Measurements from ENCODE around the gene TPRKB. TPM values are rescaled to one million over a fixed set of nuclear protein-coding genes. Genes with fewer than 3 reads are reported as not detected.

The TPRKB gene
- total and polyA plus RNA-seq, 4 donors: 21.3 to 76.5 (median 40.9) TPM

GRCh38 chr2:73776381-73776780, 39.2 kb upstream of the TPRKB start:
- no peak overlapping the region for H3K4me3 ChIP-seq (ENCODE audit: low read length in 2 of 2)
- peaks cover 0 to 2% of the 10 kb centered on the region in 2 donors for H3K4me1 ChIP-seq (ENCODE audit: control insufficient read depth in 1 of 2, insufficient read depth in 2 of 2, low read length in 2 of 2)
- 78 to 96% methylated on average over 4 of the region's 4 CpGs for WGBS, 2 donors
- intact Hi-C loops (cut with DNase I): loop anchor here in 1 of 2 donors (10.0 kb wide), 1 partner anchor 92 kb away; no protein-coding TSS in a partner anchor
- H3K27me3 ChIP-seq (ENCODE audit: control insufficient read depth in 1 of 2, insufficient read depth in 2 of 2, low read length in 1 of 2): no peaks in the 10 kb centered on the region
- ATAC-seq (ENCODE audit: low FRiP score): no peak
- H3K9me3 ChIP-seq (ENCODE audit: control insufficient read depth, low read length): no peaks in the 10 kb centered on the region
- H3K27ac ChIP-seq (ENCODE audit: low read depth in 1 of 2, low read length in 2 of 2): no peak overlapping the region
- peaks cover 0 to 3% of the 10 kb centered on the region in 2 donors for H3K36me3 ChIP-seq (ENCODE audit: control insufficient read depth in 1 of 2, insufficient read depth in 2 of 2, low read length in 1 of 2)
- DNase-seq: no peak

DNA sequence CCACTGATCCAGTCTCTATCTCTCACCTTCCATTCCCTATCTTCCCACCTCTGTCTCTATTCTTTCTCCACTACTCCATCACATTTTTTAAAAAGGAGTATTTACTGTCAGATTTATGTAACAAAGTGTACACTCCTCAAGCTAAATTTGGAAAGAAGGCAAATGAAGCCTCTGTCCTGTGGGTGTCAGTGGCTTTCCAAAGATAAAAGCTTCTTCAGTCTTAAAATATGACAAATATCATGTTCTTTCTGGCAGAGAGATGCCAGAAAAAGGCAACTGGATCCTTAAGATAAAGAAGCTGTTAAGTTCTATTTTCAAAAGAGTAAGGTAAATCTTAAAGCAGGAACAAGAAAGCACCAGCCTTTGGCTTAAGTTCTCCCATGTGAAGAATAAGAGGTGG, 35.7 kb upstream of the TPRKB start:
- Histone ChIP-seq H3K9me3 (ENCODE audit: control insufficient read depth, low read length) (no peaks in the 10 kb centered on the region), H3K4me3 (ENCODE audit: low read length in 2 of 2) (no peak overlapping the region), H3K36me3 (ENCODE audit: control insufficient read depth in 1 of 2, insufficient read depth in 2 of 2, low read length in 1 of 2) (peaks cover 4 to 6% of the 10 kb centered on the region in 2 donors), H3K27ac (ENCODE audit: low read depth in 1 of 2, low read length in 2 of 2) (no peak overlapping the region), H3K4me1 (ENCODE audit: control insufficient read depth in 1 of 2, insufficient read depth in 2 of 2, low read length in 2 of 2) (no peaks in the 10 kb centered on the region), H3K27me3 (ENCODE audit: control insufficient read depth in 1 of 2, insufficient read depth in 2 of 2, low read length in 1 of 2) (no peaks in the 10 kb centered on the region)
- DNase-seq: no peak
- intact Hi-C loops (cut with DNase I): loop anchor here in 1 of 2 donors (10.0 kb wide), 1 partner anchor 88 kb away; no protein-coding TSS in a partner anchor
- no peak for ATAC-seq (ENCODE audit: low FRiP score)

DNA sequence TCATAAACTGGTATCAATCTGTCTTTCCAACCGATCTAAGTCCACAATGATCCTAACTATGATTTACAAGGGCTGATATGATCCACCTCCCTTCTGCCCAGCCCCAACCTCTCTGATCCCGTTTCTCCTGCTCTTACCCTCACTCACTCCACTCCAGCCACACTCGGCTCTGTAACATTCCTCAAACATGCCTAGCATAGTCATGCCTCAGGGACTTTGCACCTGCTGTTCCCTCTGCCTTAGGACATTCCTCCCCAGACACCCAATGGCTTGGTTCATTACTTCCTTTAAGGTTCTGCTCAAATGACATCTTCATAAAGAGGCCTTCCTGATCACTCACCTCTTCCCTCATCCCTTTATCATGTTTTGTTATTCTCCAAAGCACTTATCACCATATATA, 33.6 kb upstream of the TPRKB start:
- H3K36me3 ChIP-seq (ENCODE audit: control insufficient read depth in 1 of 2, insufficient read depth in 2 of 2, low read length in 1 of 2): peaks cover 5 to 8% of the 10 kb centered on the region in 2 donors
- whole genome bisulfite sequencing, 2 donors: 78 to 84% methylated on average over 3 of the region's 3 CpGs

GRCh38 chr2:73766994-73767393, 29.8 kb upstream of the TPRKB start:
- Histone ChIP-seq H3K36me3 (ENCODE audit: control insufficient read depth in 1 of 2, insufficient read depth in 2 of 2, low read length in 1 of 2) (peaks cover 12 to 13% of the 10 kb centered on the region in 2 donors), H3K9me3 (ENCODE audit: control insufficient read depth, low read length) (no peaks in the 10 kb centered on the region), H3K27ac (ENCODE audit: low read depth in 1 of 2, low read length in 2 of 2) (no peak overlapping the region), H3K4me1 (ENCODE audit: control insufficient read depth in 1 of 2, insufficient read depth in 2 of 2, low read length in 2 of 2) (no peaks in the 10 kb centered on the region), H3K4me3 (ENCODE audit: low read length in 2 of 2) (no peak overlapping the region), H3K27me3 (ENCODE audit: control insufficient read depth in 1 of 2, insufficient read depth in 2 of 2, low read length in 1 of 2) (no peaks in the 10 kb centered on the region)
- DNase-seq (no peak), ATAC-seq (ENCODE audit: low FRiP score) (no peak)
- intact Hi-C loops (cut with DNase I): no loop called here
- 87 to 89% methylated on average over 4 of the region's 4 CpGs for WGBS, 2 donors

More for the DNA sequence above, 33.6 kb upstream of the TPRKB start:
- intact Hi-C loops (cut with DNase I): loop anchor here in 1 of 2 donors (10.0 kb wide), 1 partner anchor 86 kb away; no protein-coding TSS in a partner anchor
- no peak for ATAC-seq (ENCODE audit: low FRiP score)
- Histone ChIP-seq H3K9me3 (ENCODE audit: control insufficient read depth, low read length) (no peaks in the 10 kb centered on the region), H3K4me1 (ENCODE audit: control insufficient read depth in 1 of 2, insufficient read depth in 2 of 2, low read length in 2 of 2) (no peaks in the 10 kb centered on the region), H3K27me3 (ENCODE audit: control insufficient read depth in 1 of 2, insufficient read depth in 2 of 2, low read length in 1 of 2) (no peaks in the 10 kb centered on the region), H3K27ac (ENCODE audit: low read depth in 1 of 2, low read length in 2 of 2) (no peak overlapping the region), H3K4me3 (ENCODE audit: low read length in 2 of 2) (no peak overlapping the region)
- no peak for DNase-seq

DNA sequence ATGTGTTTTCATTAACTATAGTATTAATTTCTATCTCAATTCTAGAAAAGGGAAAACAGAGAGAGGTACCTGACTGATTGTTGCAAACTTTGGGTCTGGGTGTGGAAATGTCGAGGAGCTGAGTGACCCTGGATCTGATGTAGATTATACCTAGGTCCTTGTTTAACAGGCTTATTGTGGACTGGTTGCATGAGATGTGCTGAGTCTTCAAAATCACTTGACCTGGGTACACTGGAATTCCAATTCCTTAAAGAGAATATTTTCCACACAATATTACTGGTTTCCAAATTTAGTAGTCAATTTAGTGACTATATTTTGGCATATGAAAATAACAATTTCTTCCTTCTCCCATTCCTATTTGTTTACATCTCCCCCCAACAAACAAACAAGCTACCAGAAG, 29.2 kb upstream of the TPRKB start:
- 95 to 96% methylated on average over 1 of the region's 1 CpG for WGBS, 2 donors
- intact Hi-C loops (cut with DNase I): no loop called here
- Histone ChIP-seq H3K36me3 (ENCODE audit: control insufficient read depth in 1 of 2, insufficient read depth in 2 of 2, low read length in 1 of 2) (peaks cover 13 to 14% of the 10 kb centered on the region in 2 donors), H3K9me3 (ENCODE audit: control insufficient read depth, low read length) (no peaks in the 10 kb centered on the region), H3K4me1 (ENCODE audit: control insufficient read depth in 1 of 2, insufficient read depth in 2 of 2, low read length in 2 of 2) (no peaks in the 10 kb centered on the region), H3K27ac (ENCODE audit: low read depth in 1 of 2, low read length in 2 of 2) (no peak overlapping the region), H3K27me3 (ENCODE audit: control insufficient read depth in 1 of 2, insufficient read depth in 2 of 2, low read length in 1 of 2) (no peaks in the 10 kb centered on the region), H3K4me3 (ENCODE audit: low read length in 2 of 2) (no peak overlapping the region)
- no peak for DNase-seq
- ATAC-seq (ENCODE audit: low FRiP score): no peak

GRCh38 chr2:73764945-73765344, 27.8 kb upstream of the TPRKB start:
- Histone ChIP-seq H3K4me3 (ENCODE audit: low read length in 2 of 2) (no peak overlapping the region), H3K36me3 (ENCODE audit: control insufficient read depth in 1 of 2, insufficient read depth in 2 of 2, low read length in 1 of 2) (peaks cover 15% of the 10 kb centered on the region in 2 donors), H3K27ac (ENCODE audit: low read depth in 1 of 2, low read length in 2 of 2) (no peak overlapping the region), H3K27me3 (ENCODE audit: control insufficient read depth in 1 of 2, insufficient read depth in 2 of 2, low read length in 1 of 2) (no peaks in the 10 kb centered on the region), H3K4me1 (ENCODE audit: control insufficient read depth in 1 of 2, insufficient read depth in 2 of 2, low read length in 2 of 2) (no peaks in the 10 kb centered on the region), H3K9me3 (ENCODE audit: control insufficient read depth, low read length) (no peaks in the 10 kb centered on the region)
- ATAC-seq (ENCODE audit: low FRiP score) (no peak), DNase-seq (no peak)
- WGBS, 2 donors: 100% methylated on average over 1 of the region's 1 CpG
- intact Hi-C loops (cut with DNase I): no loop called here

DNA sequence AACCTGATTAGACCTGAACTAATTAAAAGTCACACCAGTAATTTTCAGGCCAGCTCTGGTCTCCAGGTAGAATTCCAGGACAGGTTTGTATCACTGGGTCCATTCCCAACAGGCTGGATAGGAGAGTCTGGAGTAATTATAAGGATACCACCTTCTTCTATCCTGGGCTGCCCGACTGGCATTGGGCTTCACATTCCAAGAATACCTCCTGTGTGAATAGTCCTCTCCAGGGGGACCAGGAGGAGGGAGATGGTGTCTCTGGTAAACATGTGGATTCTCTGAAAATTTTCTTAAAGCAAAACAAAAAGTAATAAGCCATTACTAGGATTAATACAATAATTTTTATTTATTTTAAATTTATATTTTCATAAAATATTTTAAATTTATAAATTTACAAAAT, 25.4 kb upstream of the TPRKB start:
- WGBS, 2 donors: 36 to 39% methylated on average over 1 of the region's 1 CpG
- DNase-seq: no peak

DNA sequence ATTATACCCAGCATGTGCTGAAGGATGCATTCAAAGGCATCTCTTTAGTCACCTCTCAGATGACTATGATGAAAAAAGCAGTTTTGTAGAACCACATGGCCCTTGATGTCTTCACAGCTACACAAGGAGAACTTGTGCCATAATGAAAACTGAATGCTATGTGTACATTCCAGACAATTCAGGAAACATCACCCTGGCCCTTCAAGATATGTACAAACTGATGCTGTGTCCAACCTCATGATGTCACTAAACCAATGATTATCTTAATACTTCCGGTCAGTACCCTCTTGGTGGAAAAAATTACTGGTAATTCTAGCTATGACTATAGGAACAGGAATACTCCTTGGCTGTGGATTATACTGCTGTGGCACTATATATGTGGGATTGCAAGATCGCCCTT, 22.8 kb upstream of the TPRKB start:
- intact Hi-C loops (cut with DNase I): no loop called here
- WGBS, 2 donors: 93 to 95% methylated on average over 2 of the region's 2 CpGs
- Histone ChIP-seq H3K27ac (ENCODE audit: low read depth in 1 of 2, low read length in 2 of 2) (no peak overlapping the region), H3K4me1 (ENCODE audit: control insufficient read depth in 1 of 2, insufficient read depth in 2 of 2, low read length in 2 of 2) (peaks cover 3 to 7% of the 10 kb centered on the region in 2 donors), H3K27me3 (ENCODE audit: control insufficient read depth in 1 of 2, insufficient read depth in 2 of 2, low read length in 1 of 2) (no peaks in the 10 kb centered on the region), H3K36me3 (ENCODE audit: control insufficient read depth in 1 of 2, insufficient read depth in 2 of 2, low read length in 1 of 2) (peaks cover 4 to 5% of the 10 kb centered on the region in 2 donors), H3K9me3 (ENCODE audit: control insufficient read depth, low read length) (no peaks in the 10 kb centered on the region), H3K4me3 (ENCODE audit: low read length in 2 of 2) (no peak overlapping the region)
- no peak for ATAC-seq (ENCODE audit: low FRiP score)
- DNase-seq: no peak

More for the DNA sequence above, 25.4 kb upstream of the TPRKB start:
- H3K27me3 ChIP-seq (ENCODE audit: control insufficient read depth in 1 of 2, insufficient read depth in 2 of 2, low read length in 1 of 2): no peaks in the 10 kb centered on the region
- no peak overlapping the region for H3K27ac ChIP-seq (ENCODE audit: low read depth in 1 of 2, low read length in 2 of 2)
- peaks cover 10% of the 10 kb centered on the region in 2 donors for H3K36me3 ChIP-seq (ENCODE audit: control insufficient read depth in 1 of 2, insufficient read depth in 2 of 2, low read length in 1 of 2)
- no peaks in the 10 kb centered on the region for H3K9me3 ChIP-seq (ENCODE audit: control insufficient read depth, low read length)
- peaks cover 3 to 7% of the 10 kb centered on the region in 2 donors for H3K4me1 ChIP-seq (ENCODE audit: control insufficient read depth in 1 of 2, insufficient read depth in 2 of 2, low read length in 2 of 2)
- H3K4me3 ChIP-seq (ENCODE audit: low read length in 2 of 2): no peak overlapping the region
- no peak for ATAC-seq (ENCODE audit: low FRiP score)
- intact Hi-C loops (cut with DNase I): no loop called here

GRCh38 chr2:73759285-73759764, 22.2 kb upstream of the TPRKB start:
- 5% methylated on average over 3 of the region's 3 CpGs for WGBS, 2 donors

More at GRCh38 chr2:73759285-73759764, 22.2 kb upstream of the TPRKB start:
- intact Hi-C loops (cut with DNase I): no loop called here
- Histone ChIP-seq H3K27ac (ENCODE audit: low read depth in 1 of 2, low read length in 2 of 2) (peak overlapping the region in 1 of 2 donors; percentile 25), H3K4me1 (ENCODE audit: control insufficient read depth in 1 of 2, insufficient read depth in 2 of 2, low read length in 2 of 2) (peaks cover 3 to 7% of the 10 kb centered on the region in 2 donors), H3K4me3 (ENCODE audit: low read length in 2 of 2) (no peak overlapping the region), H3K9me3 (ENCODE audit: control insufficient read depth, low read length) (no peaks in the 10 kb centered on the region), H3K36me3 (ENCODE audit: control insufficient read depth in 1 of 2, insufficient read depth in 2 of 2, low read length in 1 of 2) (peaks cover 2 to 4% of the 10 kb centered on the region in 2 donors), H3K27me3 (ENCODE audit: control insufficient read depth in 1 of 2, insufficient read depth in 2 of 2, low read length in 1 of 2) (no peaks in the 10 kb centered on the region)
- peak; percentile 50 for ATAC-seq (ENCODE audit: low FRiP score)
- DNase-seq: no peak

Measured in aorta (tissue), 5 donors.